SK-N-SH treated with all-trans-retinoic acid at 6 μM for 48 hours (cell line): ENCODE results near the gene ZBTB7C.

ENCODE experiments used
- ATAC-seq: fragments of 200-7000 bp; cut with Tn5 transposase; 3 replicates; pipeline ENCODE4 v1.9.1; 2020; ENCODE audit warnings: mild to moderate bottlenecking, moderate library complexity
- ARNTL ChIP-seq: fragments of 450-650 bp; formaldehyde crosslinking; IDR thresholded peaks from 2 replicates; pipeline ENCODE4 v1.5.0; 2020; ENCODE audit warnings: low read depth, mild to moderate bottlenecking, moderate library complexity, borderline replicate concordance
- BACH2 ChIP-seq: fragments of 250-450 bp; sonication (Bioruptor Pico); IDR thresholded peaks from 2 replicates; pipeline ENCODE4 v1.9.0; 2021; ENCODE audit warnings: mild to moderate bottlenecking, borderline replicate concordance
- CREB5 ChIP-seq: fragments of 250-450 bp; sonication (Bioruptor Pico); IDR thresholded peaks from 2 replicates; pipeline ENCODE4 v1.5.1; 2020; ENCODE audit warnings: low read depth, mild to moderate bottlenecking, moderate library complexity
- CSDC2 ChIP-seq: fragments of 250-450 bp; sonication (Bioruptor Pico); IDR thresholded peaks from 2 replicates; pipeline ENCODE4 v1.5.0; 2020; ENCODE audit warnings: mild to moderate bottlenecking, moderate library complexity
- CSRNP3 ChIP-seq: fragments of 250-450 bp; sonication (Bioruptor Pico); IDR thresholded peaks from 2 replicates; pipeline ENCODE4 v1.5.1; 2021; ENCODE audit warnings: mild to moderate bottlenecking, moderate library complexity
- ESRRG ChIP-seq: fragments of 250-450 bp; sonication (Bioruptor Pico); IDR thresholded peaks from 2 replicates; pipeline ENCODE4 v1.6.1; 2021; ENCODE audit warnings: mild to moderate bottlenecking
- GLIS3 ChIP-seq: fragments of 250-450 bp; sonication (Bioruptor Pico); IDR thresholded peaks from 2 replicates; pipeline ENCODE4 v1.5.0; 2020; ENCODE audit warnings: mild to moderate bottlenecking, moderate library complexity
- ISL1 ChIP-seq: fragments of 250-450 bp; sonication (Bioruptor Pico); IDR thresholded peaks from 2 replicates; pipeline ENCODE4 v2.1.2; 2022; ENCODE audit warnings: mild to moderate bottlenecking, moderate library complexity
- PATZ1 ChIP-seq: fragments of 250-450 bp; sonication (Bioruptor Pico); IDR thresholded peaks from 2 replicates; pipeline ENCODE4 v1.8.0; 2020; ENCODE audit warnings: mild to moderate bottlenecking, moderate library complexity, borderline replicate concordance
- POU6F1 ChIP-seq: fragments of 250-450 bp; sonication (Bioruptor Pico); IDR thresholded peaks from 2 replicates; pipeline ENCODE4 v1.8.0; 2021; ENCODE audit warnings: low read depth, mild to moderate bottlenecking, moderate library complexity, borderline replicate concordance
- PPARA ChIP-seq: fragments of 250-450 bp; sonication (Bioruptor Pico); IDR thresholded peaks from 2 replicates; pipeline ENCODE4 v1.5.0; 2020; ENCODE audit warnings: mild to moderate bottlenecking, borderline replicate concordance
- RARB ChIP-seq: fragments of 250-450 bp; sonication (Bioruptor Pico); IDR thresholded peaks from 2 replicates; pipeline ENCODE4 v1.8.0; 2021; ENCODE audit warnings: mild to moderate bottlenecking, moderate library complexity
- SNAI2 ChIP-seq: fragments of 250-450 bp; sonication (Bioruptor Pico); IDR thresholded peaks from 2 replicates; pipeline ENCODE4 v1.5.0; 2020; ENCODE audit warnings: mild to moderate bottlenecking, moderate library complexity
- TCF4 ChIP-seq: fragments of 250-450 bp; sonication (Bioruptor Pico); IDR thresholded peaks from 2 replicates; pipeline ENCODE4 v1.8.0; 2021; ENCODE audit warnings: mild to moderate bottlenecking, moderate library complexity, borderline replicate concordance
- TOX ChIP-seq: fragments of 250-450 bp; sonication (Bioruptor Pico); IDR thresholded peaks from 2 replicates; pipeline ENCODE4 v1.8.0; 2021; ENCODE audit warnings: mild to moderate bottlenecking, moderate library complexity, borderline replicate concordance
- TSHZ2 ChIP-seq: fragments of 250-450 bp; sonication (Bioruptor Pico); IDR thresholded peaks from 2 replicates; pipeline ENCODE4 v1.5.0; 2020; ENCODE audit warnings: mild to moderate bottlenecking, moderate library complexity
- ZC3H10 ChIP-seq: fragments of 250-450 bp; sonication (Bioruptor Pico); IDR thresholded peaks from 2 replicates; pipeline ENCODE4 v1.5.1; 2021; ENCODE audit warnings: mild to moderate bottlenecking, moderate library complexity
- ZNF565 ChIP-seq: fragments of 450-650 bp; formaldehyde crosslinking; conservative IDR thresholded peaks from 2 replicates; pipeline ENCODE4 v1.5.0; 2020; ENCODE audit warnings: low read depth, mild to moderate bottlenecking, moderate library complexity
- ZNF8 ChIP-seq: fragments of 450-650 bp; formaldehyde crosslinking; IDR thresholded peaks from 2 replicates; pipeline ENCODE4 v1.5.0; 2020; ENCODE audit warnings: mild to moderate bottlenecking, moderate library complexity

ZBTB7C gene

GRCh38 chr18:48099481-48100164, 309.6 kb downstream of the ZBTB7C start:
- TF ChIP-seq POU6F1 (CRISPR knock-in tag) (no peak), CREB5 (CRISPR knock-in tag) (no peak), ESRRG (no peak), PATZ1 (CRISPR knock-in tag) (no peak), ZC3H10 (CRISPR knock-in tag) (no peak), ZNF8 (CRISPR knock-in tag) (no peak), GLIS3 (no peak)
- TF ChIP-seq, all 23 proteins: peak for 0
- ATAC-seq = peak; percentile 30; the same call in 1 of the 3 replicates

- ATAC-seq = no peak
- TF ChIP-seq SNAI2 (CRISPR knock-in tag) (no peak), PATZ1 (CRISPR knock-in tag) (no peak), ZNF8 (CRISPR knock-in tag) (no peak), RARB (no peak), CSDC2 (CRISPR knock-in tag) (no peak), ISL1 (CRISPR knock-in tag) (no peak), TCF4 (no peak), ZNF565 (no peak), TSHZ2 (CRISPR knock-in tag) (no peak), ARNTL (CRISPR knock-in tag) (no peak), GLIS3 (no peak), POU6F1 (CRISPR knock-in tag) (no peak), TOX (CRISPR knock-in tag) (no peak)
These were observed 310.6 kb downstream of the ZBTB7C start for GRCh38 chr18:48098538-48098937.

- TF ChIP-seq CREB5 (CRISPR knock-in tag) (no peak), BACH2 (no peak), TCF4 (no peak), PPARA (CRISPR knock-in tag) (no peak), TOX (CRISPR knock-in tag) (no peak), CSRNP3 (CRISPR knock-in tag) (no peak), ZNF8 (CRISPR knock-in tag) (no peak)
- ATAC-seq = no peak
These were observed 311.2 kb downstream of the ZBTB7C start for GRCh38 chr18:48098007-48098406.
